Suprapubic skin (tissue), 4 donors: ENCODE data around the gene PTHLH. TPM values are rescaled to one million over a fixed set of nuclear protein-coding genes. Genes with fewer than 3 reads are reported as not detected.

Source experiments
- DNase-seq, 2 donors: peaks; one replicate each; pipeline ENCODE4 v3.0.0-alpha.2; 2019; ENCODE audit warnings: low spot score in 2 of 2
- H3K27ac ChIP-seq: fragments of 200-600 bp; sonication (generic); one replicate; pipeline ENCODE4 v1.5.1; 2019
- H3K27me3 ChIP-seq: fragments of 200-600 bp; sonication (generic); one replicate; pipeline ENCODE4 v1.5.1; 2019
- H3K36me3 ChIP-seq: fragments of 200-600 bp; sonication (generic); one replicate; pipeline ENCODE4 v1.5.1; 2019
- H3K4me1 ChIP-seq: fragments of 200-600 bp; sonication (generic); one replicate; pipeline ENCODE4 v1.5.1; 2019
- H3K4me3 ChIP-seq: fragments of 200-600 bp; sonication (generic); one replicate; pipeline ENCODE4 v1.5.1; 2019; ENCODE audit warnings: mild to moderate bottlenecking
- H3K9me3 ChIP-seq: fragments of 200-600 bp; sonication (generic); one replicate; pipeline ENCODE4 v1.5.1; 2019
- CTCF ChIP-seq, 2 donors: fragments of 200-600 bp in 1 of 2; fragments of 450-650 bp in 1 of 2; sonication (generic) in 1 of 2; IDR thresholded peaks; one replicate each; pipeline ENCODE4 v1.5.1; 2016 to 2019; ENCODE audit warnings: antibody characterized with exemption in 2 of 2, mild to moderate bottlenecking in 1 of 2, moderate library complexity in 1 of 2
- EP300 ChIP-seq: sonication (generic); formaldehyde crosslinking; IDR thresholded peaks from one replicate; pipeline ENCODE4 v1.6.1; 2017; ENCODE audit warnings: antibody characterized with exemption
- POLR2A ChIP-seq, 2 donors: fragments of 450-650 bp; IDR thresholded peaks; one replicate each; pipeline ENCODE4 v1.6.1; 2017; ENCODE audit warnings: antibody characterized with exemption in 2 of 2, mild to moderate bottlenecking in 2 of 2, moderate library complexity in 2 of 2
- POLR2AphosphoS5 ChIP-seq, 3 donors: sonication (generic); formaldehyde crosslinking; IDR thresholded peaks; one replicate each; pipeline ENCODE4 v1.6.1; 2017; ENCODE audit warnings: antibody characterized with exemption in 3 of 3
- WGBS: methylation state at CpG from one replicate; pipeline ENCODE4 v1.1.5; 2018; 5-methylcytosine and 5-hydroxymethylcytosine counted together
- total RNA-seq, 4 donors: library from RNA; depleted of rRNA; stranded (reverse); fragments of >200 nt; gene quantifications; one replicate each; pipeline ENCODE4 v1.1.0, GENCODE V29; 2016

Gene PTHLH
- total RNA-seq, 4 donors from 2014 or later: 1.1 to 2.0 TPM; not detected in 2

DNA sequence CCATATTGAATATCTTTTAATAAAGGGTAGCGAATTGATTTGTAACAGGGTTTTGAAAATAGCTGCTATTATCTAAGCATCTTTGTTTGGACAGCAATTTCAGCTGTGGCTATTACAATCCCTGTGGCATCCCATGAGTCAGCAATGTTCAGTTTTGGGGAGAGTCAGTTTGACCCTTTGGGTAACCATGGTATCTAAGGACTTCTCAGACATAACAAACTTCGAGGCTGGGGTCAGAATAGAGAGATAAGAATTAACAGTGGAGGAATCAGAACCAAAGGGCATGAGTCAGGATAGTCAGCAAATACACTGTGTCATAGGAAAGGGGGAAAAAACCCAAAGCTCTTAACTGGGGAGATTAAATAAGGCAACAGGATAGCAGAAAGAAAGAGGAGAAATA, 11.7 kb upstream of the PTHLH start:
- Histone ChIP-seq H3K4me3 (no peak overlapping the region), H3K4me1 (no peaks in the 10 kb centered on the region), H3K9me3 (no peaks in the 10 kb centered on the region), H3K36me3 (no peaks in the 10 kb centered on the region), H3K27ac (no peak overlapping the region), H3K27me3 (no peaks in the 10 kb centered on the region)
- DNase-seq: no peak
- 73% methylated on average over 2 of the region's 2 CpGs for WGBS
- TF ChIP-seq EP300: no peak
- no peak for TF ChIP-seq POLR2A (IDR thresholded peaks at IDR 0.05)
- no peak for TF ChIP-seq CTCF (IDR thresholded peaks at IDR 0.05)
- no peak for TF ChIP-seq POLR2AphosphoS5 (IDR thresholded peaks at IDR 0.05)

DNA sequence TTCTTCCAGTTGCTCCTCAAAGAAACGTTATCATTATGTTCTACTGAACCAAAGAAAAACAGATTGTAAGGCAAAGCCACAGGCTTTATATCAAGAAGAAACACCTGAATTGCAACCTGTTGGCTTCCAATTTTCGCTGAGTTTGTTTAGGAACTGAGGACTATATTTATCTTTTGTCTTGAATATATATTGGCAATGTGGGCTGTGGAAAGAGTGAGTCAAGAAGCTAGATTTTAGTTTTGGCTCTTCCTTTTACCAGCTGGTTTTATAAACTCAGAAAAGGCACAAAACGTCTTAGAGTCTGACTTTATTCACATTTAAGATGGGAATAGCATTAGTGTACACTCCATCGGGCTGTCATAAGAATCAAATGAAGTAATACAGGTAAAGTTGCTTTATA, 10.4 kb upstream of the PTHLH start:
- TF ChIP-seq POLR2A (IDR thresholded peaks at IDR 0.05) (no peak), CTCF (IDR thresholded peaks at IDR 0.05) (no peak), POLR2AphosphoS5 (IDR thresholded peaks at IDR 0.05) (no peak), EP300 (no peak)
- Histone ChIP-seq H3K27me3 (no peaks in the 10 kb centered on the region), H3K4me3 (no peak overlapping the region), H3K4me1 (no peaks in the 10 kb centered on the region), H3K36me3 (no peaks in the 10 kb centered on the region), H3K27ac (no peak overlapping the region), H3K9me3 (no peaks in the 10 kb centered on the region)
- no peak for DNase-seq
- 66% methylated on average over 4 of the region's 4 CpGs for WGBS

GRCh38 chr12:27982385-27982784, 9.9 kb upstream of the PTHLH start:
- Histone ChIP-seq H3K4me1 (no peaks in the 10 kb centered on the region), H3K27me3 (no peaks in the 10 kb centered on the region), H3K27ac (no peak overlapping the region), H3K9me3 (no peaks in the 10 kb centered on the region), H3K36me3 (no peaks in the 10 kb centered on the region), H3K4me3 (no peak overlapping the region)
- DNase-seq: no peak
- 43% methylated on average over 2 of the region's 2 CpGs for WGBS
- TF ChIP-seq CTCF (IDR thresholded peaks at IDR 0.05): no peak
- TF ChIP-seq POLR2A (IDR thresholded peaks at IDR 0.05): no peak
- no peak for TF ChIP-seq POLR2AphosphoS5 (IDR thresholded peaks at IDR 0.05)
- TF ChIP-seq EP300: no peak

- WGBS: 45% methylated on average over 2 of the region's 2 CpGs
- H3K27ac ChIP-seq: no peak overlapping the region
- H3K4me1 ChIP-seq: no peaks in the 10 kb centered on the region
- TF ChIP-seq POLR2A (IDR thresholded peaks at IDR 0.05) (no peak), POLR2AphosphoS5 (IDR thresholded peaks at IDR 0.05) (no peak), EP300 (no peak), CTCF (IDR thresholded peaks at IDR 0.05) (no peak)
- H3K9me3 ChIP-seq: no peaks in the 10 kb centered on the region
- H3K27me3 ChIP-seq: no peaks in the 10 kb centered on the region
- no peak for DNase-seq
- no peaks in the 10 kb centered on the region for H3K36me3 ChIP-seq
- no peak overlapping the region for H3K4me3 ChIP-seq
Observed at GRCh38 chr12:27981874-27982273, 9.3 kb upstream of the PTHLH start.

- Histone ChIP-seq H3K4me3 (no peak overlapping the region), H3K27ac (no peak overlapping the region), H3K36me3 (no peaks in the 10 kb centered on the region), H3K27me3 (peaks cover 26% of the 10 kb centered on the region), H3K4me1 (peaks cover 15% of the 10 kb centered on the region), H3K9me3 (no peaks in the 10 kb centered on the region)
- no peak for TF ChIP-seq POLR2AphosphoS5 (IDR thresholded peaks at IDR 0.05)
- TF ChIP-seq POLR2A (IDR thresholded peaks at IDR 0.05): no peak
- TF ChIP-seq CTCF (IDR thresholded peaks at IDR 0.05): no peak
- TF ChIP-seq EP300: no peak
- no peak for DNase-seq
Observed at GRCh38 chr12:27979145-27979544, 6.6 kb upstream of the PTHLH start.
